GM12878 (cell line): ENCODE results near the gene NEMF. TPM values are rescaled to one million over a fixed set of nuclear protein-coding genes. Genes with fewer than 3 reads are reported as not detected.
A peak's percentile ranks its signal among the peaks of the same experiment; 100 is the strongest.

Experiments
- CBFB ChIP-seq: IDR thresholded peaks from 2 replicates; pipeline ENCODE4 v1.6.1; 2016; ENCODE audit warnings: antibody characterized with exemption, low read depth
- CEBPZ ChIP-seq: fragments of 150-350 bp; IDR thresholded peaks from 2 replicates; pipeline ENCODE4 v1.6.1; 2016; ENCODE audit warnings: low read depth, low read length
- EED ChIP-seq: sonication (generic); IDR thresholded peaks from 2 replicates; pipeline ENCODE4 v1.6.1; 2016; ENCODE audit warnings: antibody characterized with exemption, low read depth
- EGR1 ChIP-seq, 2 experiments: IDR thresholded peaks; 1 replicate in 1 of 2; 2 replicates in 1 of 2; pipeline ENCODE4 v1.6.1; 2011 to 2012; ENCODE audit warnings: low read depth in 2 of 2, low read length in 2 of 2, borderline replicate concordance in 1 of 2, mild to moderate bottlenecking in 1 of 2, moderate library complexity in 1 of 2
- IKZF1 ChIP-seq: fragments of 450-650 bp; conservative IDR thresholded peaks from 2 replicates; pipeline ENCODE4 v1.6.1; 2017; ENCODE audit warnings: antibody characterized with exemption, mild to moderate bottlenecking
- KAT2A ChIP-seq: conservative IDR thresholded peaks from 2 replicates; pipeline ENCODE4 v1.6.1; 2011; ENCODE audit warnings: low read depth, low read length; ENCODE audit not compliant: control insufficient read depth
- NFYB ChIP-seq: IDR thresholded peaks from 2 replicates; pipeline ENCODE4 v1.6.1; 2011; ENCODE audit warnings: low read depth, mild to moderate bottlenecking, low read length, improper control_type of control experiment, moderate library complexity; ENCODE audit not compliant: insufficient read depth
- PAX5 ChIP-seq: IDR thresholded peaks from 2 replicates; pipeline ENCODE4 v1.6.1; 2011; ENCODE audit warnings: low read depth, low read length, borderline replicate concordance
- RAD21 ChIP-seq: IDR thresholded peaks from 2 replicates; pipeline ENCODE4 v1.6.1; 2011; ENCODE audit warnings: mild to moderate bottlenecking, low read depth, low read length, moderate library complexity; ENCODE audit not compliant: insufficient read depth
- RAD51 ChIP-seq: fragments of 450-650 bp; IDR thresholded peaks from 2 replicates; pipeline ENCODE4 v1.6.1; 2016; ENCODE audit warnings: moderate library complexity, mild to moderate bottlenecking, inconsistent platforms
- RELB ChIP-seq: fragments of 450-650 bp; IDR thresholded peaks from 2 replicates; pipeline ENCODE4 v1.6.1; 2017; ENCODE audit warnings: low read depth, mild to moderate bottlenecking, moderate library complexity
- ZBTB11 ChIP-seq: fragments of 450-650 bp; formaldehyde crosslinking; IDR thresholded peaks from 2 replicates; pipeline ENCODE4 v1.5.0; 2022; ENCODE audit warnings: mild to moderate bottlenecking, missing genetic modification characterization
- ZNF207 ChIP-seq: fragments of 450-650 bp; IDR thresholded peaks from 2 replicates; pipeline ENCODE4 v1.6.1; 2014; ENCODE audit warnings: antibody characterized with exemption, mild to moderate bottlenecking, borderline replicate concordance
- polyA plus RNA-seq, 11 experiments: library from polyadenylated mRNA; depleted of rRNA in 4 of 11; unstranded in 6 of 11; stranded (reverse) in 5 of 11; fragments of >200 nt; fragmentation: Nextera tagmentation in 4 of 11; fragmentation: Illumina TruSeq in 1 of 11; extraction: Ambion mirVana in 4 of 11; extraction: Trizol in 1 of 11; gene quantifications; 1 replicate in 1 of 11; 2 replicates in 10 of 11; pipeline versions ENCODE4 v1.2.1 to v1.2.3, GENCODE V29; 2011 to 2016; ENCODE audit warnings: inconsistent platforms in 2 of 11, missing spikeins in 2 of 11, low read depth in 1 of 11
- total RNA-seq, 4 experiments: library from RNA; depleted of rRNA in 3 of 4; stranded (reverse); fragments of >200 nt in 3 of 4; fragmentation: Illumina TruSeq in 1 of 4; extraction: Trizol in 1 of 4; gene quantifications; 2 replicates each; pipeline versions ENCODE4 v1.2.1 to v1.2.3, GENCODE V29; 2013 to 2021
- TF ChIP-seq, protein P1 (sequence below): IDR thresholded peaks from 2 replicates; pipeline ENCODE4 v1.6.1; 2011; ENCODE audit warnings: mild to moderate bottlenecking, low read depth, low read length, moderate library complexity; ENCODE audit not compliant: insufficient replicate concordance

The NEMF gene
- total and polyA plus RNA-seq, 10 of the 15 experiments (the other 5 are each of a cell fraction or from before 2014, with no cell fraction given): 31.5 to 80.1 (median 61.1) TPM

- TF ChIP-seq CEBPZ (no peak), CBFB (no peak; the same call in 1 of the 2 replicates), KAT2A (no peak), EGR1 (IDR thresholded peaks at IDR 0.05; ENCODE audit: borderline replicate concordance in 1 of 2, low read depth in 2 of 2, low read length in 2 of 2) (peak in 1 of 2 experiments; percentile 87; a peak in 2 of 3 replicates), ZBTB11 (CRISPR knock-in tag) (no peak), RAD51 (no peak), EED (peak; percentile 58; the same call in 1 of the 2 replicates), ZNF207 (peak; percentile 76), IKZF1 (peak; percentile 77), RAD21 (no peak), PAX5 (0 out of 2 replicates have a peak, but pooled peaks have one; percentile 44), RELB (no peak), NFYB (no peak)
- TF ChIP-seq, protein P1, sequence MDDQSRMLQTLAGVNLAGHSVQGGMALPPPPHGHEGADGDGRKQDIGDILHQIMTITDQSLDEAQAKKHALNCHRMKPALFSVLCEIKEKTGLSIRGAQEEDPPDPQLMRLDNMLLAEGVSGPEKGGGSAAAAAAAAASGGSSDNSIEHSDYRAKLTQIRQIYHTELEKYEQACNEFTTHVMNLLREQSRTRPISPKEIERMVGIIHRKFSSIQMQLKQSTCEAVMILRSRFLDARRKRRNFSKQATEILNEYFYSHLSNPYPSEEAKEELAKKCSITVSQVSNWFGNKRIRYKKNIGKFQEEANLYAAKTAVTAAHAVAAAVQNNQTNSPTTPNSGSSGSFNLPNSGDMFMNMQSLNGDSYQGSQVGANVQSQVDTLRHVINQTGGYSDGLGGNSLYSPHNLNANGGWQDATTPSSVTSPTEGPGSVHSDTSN: no peak
Observed at GRCh38 chr14:49893309-49894213, 41.0 kb upstream of the NEMF start (continued).
